Occipital lobe (tissue), 2 donors: ENCODE data around the gene CAB39L. TPM values are rescaled to one million over a fixed set of nuclear protein-coding genes. Genes with fewer than 3 reads are reported as not detected.

Experiments
- DNase-seq: peaks from one replicate; lab custom pipeline; 2025; lab: John Stamatoyannopoulos, UW
- total RNA-seq: library from RNA; depleted of rRNA; stranded (reverse); fragments of >200 nt; gene quantifications from one replicate; pipeline ENCODE4 v1.2.3, GENCODE V29; 2014

The CAB39L gene
- total RNA-seq, 1 donor from 2014 or later: 36.5 TPM

- DNase-seq: peak; percentile 7
These were observed 42.9 kb downstream of the CAB39L start for GRCh38 chr13:49400755-49401659.

- no peak for DNase-seq
These were observed 43.9 kb downstream of the CAB39L start for GRCh38 chr13:49399801-49400472.

GRCh38 chr13:49395878-49396380, 47.9 kb downstream of the CAB39L start:
- no peak for DNase-seq

- DNase-seq: no peak
These were observed 48.4 kb downstream of the CAB39L start for GRCh38 chr13:49395451-49395865.

GRCh38 chr13:49388091-49388635, 55.7 kb downstream of the CAB39L start:
- no peak for DNase-seq

GRCh38 chr13:49386664-49387063, 57.2 kb downstream of the CAB39L start:
- DNase-seq: no peak

GRCh38 chr13:49376121-49376520, 67.7 kb downstream of the CAB39L start:
- no peak for DNase-seq

- no peak for DNase-seq
These were observed 69.1 kb downstream of the CAB39L start for GRCh38 chr13:49374585-49375290.

GRCh38 chr13:49373716-49374115, 70.1 kb downstream of the CAB39L start:
- DNase-seq: no peak

GRCh38 chr13:49371943-49372613, 71.8 kb downstream of the CAB39L start:
- no peak for DNase-seq

GRCh38 chr13:49370371-49370770, 73.5 kb downstream of the CAB39L start:
- DNase-seq: no peak

- no peak for DNase-seq
These were observed 74.0 kb downstream of the CAB39L start for GRCh38 chr13:49369866-49370265.

GRCh38 chr13:49368688-49369087, 75.2 kb downstream of the CAB39L start:
- no peak for DNase-seq

GRCh38 chr13:49367640-49368422, 76.0 kb downstream of the CAB39L start:
- DNase-seq: no peak

GRCh38 chr13:49366841-49367240, 77.0 kb downstream of the CAB39L start:
- DNase-seq: no peak

GRCh38 chr13:49357694-49358093, 86.2 kb downstream of the CAB39L start:
- DNase-seq: no peak

- no peak for DNase-seq
These were observed 87.6 kb downstream of the CAB39L start for GRCh38 chr13:49356223-49356622.

- DNase-seq: no peak
These were observed 89.1 kb downstream of the CAB39L start for GRCh38 chr13:49354719-49355118.

GRCh38 chr13:49353908-49354307, 90.0 kb downstream of the CAB39L start:
- DNase-seq: no peak

GRCh38 chr13:49351871-49352270, 92.0 kb downstream of the CAB39L start:
- no peak for DNase-seq
